Activated CD8-positive, alpha-beta memory T cell treated with anti-CD3 and anti-CD28 coated beads, Interleukin-2, amount 50 U/mL, for 48 hours (primary cell): ENCODE results near the gene FAM114A1.

Experiments
- DNase-seq: peaks from one replicate; pipeline ENCODE4 v3.0.0-alpha.2; 2020

Gene FAM114A1

GRCh38 chr4:38859501-38859900, 8.1 kb upstream of the FAM114A1 start:
- no peak for DNase-seq

DNA sequence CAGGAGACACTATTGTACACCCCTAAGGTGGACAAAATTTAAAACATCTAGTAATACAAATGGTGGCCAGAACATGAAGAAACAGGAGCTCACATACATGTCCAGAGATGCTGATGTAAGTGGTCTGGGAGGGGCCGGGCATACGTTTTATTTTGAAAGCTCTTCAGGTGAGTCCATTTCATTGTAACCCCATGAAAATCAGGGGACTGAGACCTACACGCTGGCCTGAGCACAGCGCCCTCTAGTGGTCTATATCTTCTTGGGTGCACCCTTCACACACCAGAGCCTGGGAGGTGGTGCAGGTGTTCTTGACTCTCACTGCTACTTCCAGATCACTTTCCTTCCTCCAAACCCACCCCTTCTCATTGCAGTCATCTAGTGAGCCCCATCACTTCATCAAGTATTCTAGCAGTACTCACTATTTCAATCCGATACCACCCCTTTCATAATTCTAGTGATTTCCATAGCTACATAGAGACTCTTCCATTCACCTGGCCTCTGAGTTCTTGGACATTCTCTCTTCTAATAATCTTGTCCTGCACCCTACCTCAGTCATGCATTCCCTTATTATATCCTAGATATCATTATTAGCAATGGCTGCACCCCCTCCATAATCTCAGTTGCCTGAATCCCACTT, 6.7 kb upstream of the FAM114A1 start:
- DNase-seq = peak; percentile 79

DNA sequence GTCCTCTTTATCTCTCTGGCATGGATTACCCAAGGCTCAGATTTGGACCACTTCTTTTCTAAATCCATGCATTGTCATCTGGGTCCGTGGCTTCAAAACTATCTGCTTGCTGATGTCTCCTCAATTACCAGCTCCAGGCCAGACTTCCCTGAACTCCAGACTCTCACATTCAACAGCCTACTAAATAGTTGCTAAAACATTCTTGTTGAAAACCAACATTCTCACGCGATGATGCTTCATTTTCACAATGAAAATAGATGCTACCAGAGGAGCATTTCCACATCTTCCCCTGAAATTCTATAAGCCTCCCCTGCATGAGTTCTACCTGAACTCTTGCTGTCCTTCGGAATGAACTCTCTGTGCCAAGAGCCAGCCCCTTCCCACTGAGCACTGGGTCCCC, 5.8 kb upstream of the FAM114A1 start:
- DNase-seq = no peak

GRCh38 chr4:38865445-38865844, 2.2 kb upstream of the FAM114A1 start:
- no peak for DNase-seq

DNA sequence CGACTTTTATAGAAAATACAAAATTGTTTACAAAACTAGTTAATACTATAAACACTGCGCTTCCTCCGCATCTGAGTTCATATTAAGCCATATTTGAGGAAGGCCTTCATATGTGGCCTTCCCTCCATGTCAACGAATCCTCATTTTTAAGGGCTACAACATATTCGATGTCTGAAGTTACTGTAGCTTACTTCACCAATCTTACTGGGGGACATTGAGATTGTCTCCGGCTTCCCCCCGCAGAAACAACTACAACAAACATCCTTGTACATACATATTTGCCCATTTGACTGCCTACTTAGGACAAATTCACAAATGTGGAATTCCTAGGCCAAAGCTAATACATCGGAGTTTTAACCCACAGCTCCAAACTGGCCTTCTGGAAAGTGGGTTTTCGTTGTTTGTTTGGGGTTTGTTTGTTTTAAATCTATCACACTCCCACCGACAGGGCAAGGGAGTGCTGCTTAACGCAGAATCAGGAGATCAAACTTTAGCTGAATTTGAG, 581 bp upstream of the FAM114A1 start:
- no peak for DNase-seq

DNA sequence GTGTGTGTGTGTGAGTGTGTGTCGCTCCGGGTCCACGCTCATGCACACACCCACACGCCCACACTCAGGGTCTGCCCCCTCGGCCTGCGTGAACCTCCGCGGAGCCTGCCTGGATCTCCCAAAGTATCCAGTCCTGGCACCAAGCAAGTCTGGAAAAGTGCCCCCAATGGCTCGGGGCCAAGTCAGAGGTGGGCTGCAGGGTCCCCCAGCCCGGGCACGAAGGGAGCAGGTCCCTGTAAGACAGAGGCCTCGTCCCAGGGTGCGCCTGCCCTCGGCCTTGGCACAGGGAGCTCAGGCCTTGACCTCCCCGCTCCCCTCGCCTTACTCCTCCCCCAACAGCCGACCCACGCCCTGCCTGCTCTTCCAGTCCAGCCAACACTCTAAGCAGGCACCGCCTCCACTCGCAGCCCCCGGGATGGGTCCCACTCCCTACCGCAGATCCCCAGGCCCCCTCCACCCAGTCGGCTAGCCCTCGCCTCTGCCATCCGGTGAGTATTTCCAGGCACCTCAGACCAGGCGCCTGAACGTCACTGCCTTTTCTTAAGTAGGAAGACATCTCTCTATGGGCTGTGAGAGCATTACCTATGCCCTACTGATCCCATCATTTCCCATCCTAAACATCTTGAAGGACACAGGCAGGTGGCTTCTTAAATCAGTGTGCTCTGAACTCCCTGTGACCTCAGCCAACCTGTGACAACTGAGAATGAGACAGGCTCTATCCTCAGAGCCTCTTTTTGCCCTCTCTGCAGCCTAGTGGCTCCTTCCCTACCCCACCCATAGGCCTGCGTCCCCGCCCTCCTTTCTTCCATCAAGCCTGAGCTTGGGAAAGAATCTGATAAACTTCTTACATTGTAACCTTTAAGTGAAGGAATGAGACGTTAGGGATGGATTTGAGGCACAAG, 704 bp downstream of the FAM114A1 start:
- no peak for DNase-seq

DNA sequence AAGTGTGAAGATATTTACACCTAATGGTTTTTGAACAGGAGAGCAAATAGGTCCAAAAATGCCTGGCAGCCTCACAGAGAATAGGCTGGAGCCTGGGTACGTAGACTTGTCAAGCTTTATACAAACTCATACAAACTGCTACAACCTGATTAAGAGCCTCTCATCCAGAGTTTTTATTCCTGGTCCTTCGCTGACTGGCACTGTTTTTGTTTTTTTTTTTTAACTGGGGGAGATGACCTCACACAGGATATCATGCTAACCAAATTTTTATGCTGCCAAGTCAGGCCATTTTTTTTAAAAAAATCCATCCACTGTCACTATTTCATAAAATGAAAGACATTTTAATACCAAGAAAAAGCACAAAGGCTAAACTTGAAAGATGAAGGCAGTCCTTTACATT, 1.9 kb downstream of the FAM114A1 start:
- DNase-seq = no peak

DNA sequence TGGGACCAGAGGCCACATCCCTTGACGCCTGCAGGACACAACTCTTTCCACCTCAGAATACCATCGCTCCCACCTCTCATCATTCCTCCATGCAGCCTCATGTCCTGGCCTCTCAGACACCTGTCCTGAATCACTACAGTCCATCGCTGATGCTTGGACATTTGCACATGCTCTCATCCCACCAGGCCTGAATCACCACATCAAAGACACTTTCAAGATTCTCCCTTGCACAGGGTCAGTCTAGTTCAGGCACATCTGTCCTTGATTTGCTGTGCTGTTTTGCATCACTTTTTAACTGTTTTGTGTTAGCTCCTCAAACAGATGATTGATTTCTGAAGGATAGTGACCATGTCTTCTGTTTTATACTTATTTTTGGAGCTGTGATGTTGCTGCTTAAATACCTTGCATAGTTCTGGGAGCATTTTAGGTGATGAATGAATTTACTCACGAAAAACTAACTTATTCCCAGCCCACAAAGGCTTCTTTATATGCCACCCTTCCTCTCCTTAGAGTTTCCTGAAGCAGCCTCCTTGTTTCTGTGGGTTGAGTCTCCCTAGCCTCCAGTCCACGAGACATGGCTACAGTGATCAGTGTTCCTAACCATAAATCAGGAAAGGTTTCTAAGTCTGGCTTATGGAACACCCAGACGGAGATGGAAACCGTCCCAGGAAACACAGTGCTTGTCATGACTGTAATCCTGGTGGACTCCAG, 2.6 kb downstream of the FAM114A1 start:
- DNase-seq = no peak

DNA sequence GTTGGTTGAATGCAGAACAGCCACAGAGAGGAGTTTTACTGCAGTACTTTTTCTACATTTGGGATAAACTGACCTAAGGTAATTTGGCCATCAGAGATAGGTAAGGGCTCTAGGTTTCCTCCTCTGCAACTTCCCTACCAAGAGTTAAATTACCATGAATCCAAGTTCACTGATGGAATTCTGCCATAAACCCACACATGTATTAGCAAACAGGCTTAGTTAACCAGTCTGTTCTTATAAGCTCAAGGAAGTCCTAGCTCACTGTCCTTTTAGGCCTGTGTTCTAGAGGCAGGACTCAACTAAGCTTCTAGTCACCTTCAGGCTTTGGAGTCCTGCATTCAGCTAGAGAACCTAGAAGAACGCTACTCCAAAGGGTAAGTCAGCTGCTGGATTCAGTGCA, 4.0 kb downstream of the FAM114A1 start:
- no peak for DNase-seq

DNA sequence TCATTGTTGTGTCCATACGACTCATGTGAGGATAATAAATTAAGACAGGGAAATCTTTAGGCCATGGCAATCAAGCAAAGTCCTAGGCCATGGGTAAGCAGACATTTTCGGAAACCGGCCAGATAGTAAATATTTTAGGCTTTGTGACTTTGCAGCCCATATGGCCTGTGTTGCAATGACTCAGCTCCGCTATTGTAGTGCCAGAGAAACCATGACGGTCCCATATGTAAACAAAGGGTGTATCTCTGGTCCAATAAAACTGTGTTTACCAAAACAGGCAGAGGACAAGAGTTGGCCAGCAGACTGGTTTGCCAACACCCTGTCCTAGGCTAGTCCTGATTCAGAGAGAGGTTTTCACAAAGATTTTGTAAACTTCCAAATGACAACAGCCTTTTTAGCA, 5.0 kb downstream of the FAM114A1 start:
- DNase-seq = no peak

GRCh38 chr4:38873290-38873944, 5.8 kb downstream of the FAM114A1 start:
- DNase-seq = no peak

DNA sequence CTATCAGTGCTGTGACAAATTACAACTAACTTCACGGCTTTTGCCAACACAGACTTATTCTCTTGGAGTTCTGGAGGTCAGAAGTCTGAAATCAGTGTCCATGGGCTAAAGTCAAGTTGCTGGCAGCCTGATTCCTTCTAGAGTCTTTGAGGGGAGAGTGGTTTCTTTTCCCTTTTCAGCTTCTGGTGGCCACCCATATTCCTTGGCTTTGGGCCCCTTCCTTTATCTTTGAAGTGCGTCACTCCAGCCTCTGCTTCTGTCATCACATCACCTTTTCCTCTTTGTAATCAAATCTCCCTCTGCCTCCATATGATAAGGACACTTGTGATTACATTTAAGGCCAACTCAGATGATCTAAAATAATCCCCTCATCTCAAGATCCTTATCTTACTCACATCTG, 9.0 kb downstream of the FAM114A1 start:
- no peak for DNase-seq

DNA sequence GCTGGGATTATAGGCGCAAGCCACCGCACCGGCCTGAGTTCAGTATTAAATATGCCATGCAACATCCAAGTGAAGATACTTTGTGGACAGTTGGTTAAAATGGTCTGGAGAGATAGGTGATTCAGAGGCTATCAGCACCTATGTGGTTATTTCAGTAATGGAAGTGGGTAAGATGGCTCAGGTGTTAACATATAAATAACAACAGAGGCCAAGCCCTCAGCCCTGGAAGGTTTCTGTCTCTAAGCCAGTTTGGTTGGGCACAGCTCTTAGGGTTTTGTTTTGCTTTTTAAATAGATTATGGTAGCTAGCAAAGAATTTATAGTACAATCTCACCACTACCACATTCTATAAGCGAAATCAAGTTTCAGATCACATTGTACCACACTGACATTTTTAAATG, 16.6 kb downstream of the FAM114A1 start:
- no peak for DNase-seq

DNA sequence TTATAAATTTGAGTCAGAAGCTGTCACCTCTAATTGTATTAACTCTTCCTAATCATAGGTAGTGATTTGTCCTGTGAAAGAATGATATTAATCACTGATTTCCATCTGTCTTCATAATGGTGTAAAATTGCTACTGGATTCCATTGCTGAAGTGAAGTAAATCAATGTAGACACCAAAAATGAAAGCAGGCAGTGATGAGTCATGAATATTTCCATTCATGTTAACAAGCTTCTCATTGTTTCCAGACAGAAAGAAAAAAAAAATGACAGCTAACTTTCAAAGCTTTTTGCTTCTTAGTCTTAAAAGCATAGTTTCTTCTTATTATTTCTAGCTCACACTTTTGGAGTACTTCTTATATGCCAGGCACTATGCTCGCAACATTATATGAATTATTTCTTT, 21.5 kb downstream of the FAM114A1 start:
- DNase-seq = no peak

GRCh38 chr4:38891051-38891983, 23.7 kb downstream of the FAM114A1 start:
- DNase-seq = no peak

DNA sequence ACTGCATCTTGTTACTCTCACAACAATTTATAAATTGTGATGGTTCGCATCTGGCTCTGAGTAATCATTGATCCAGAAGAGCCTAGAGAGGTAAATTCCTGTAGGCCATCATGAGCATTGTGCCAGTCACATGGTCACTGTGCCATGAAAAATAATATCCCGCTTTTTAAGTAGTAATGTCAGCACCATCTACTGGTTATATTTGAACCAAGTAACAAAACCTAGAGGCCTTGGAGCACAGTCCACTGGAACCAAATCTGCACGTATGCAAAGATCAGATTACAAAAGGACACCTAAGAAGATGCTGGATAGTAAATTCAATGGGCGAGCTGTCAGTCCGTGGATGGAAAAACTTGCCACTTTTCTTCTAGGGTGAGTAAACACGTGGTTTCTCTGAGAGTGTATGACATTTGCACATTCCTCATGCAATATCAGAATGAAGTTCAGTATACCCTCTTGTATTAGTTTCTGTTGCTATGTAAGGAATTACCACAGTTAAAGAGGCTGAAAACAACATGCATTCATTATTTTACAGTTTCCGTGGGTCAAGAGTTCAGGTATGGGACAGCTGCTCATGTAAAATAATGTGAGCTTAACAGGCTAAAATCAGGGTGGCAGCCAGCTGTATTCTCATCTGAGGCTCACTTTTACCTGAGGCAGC, 26.8 kb downstream of the FAM114A1 start:
- DNase-seq = no peak

DNA sequence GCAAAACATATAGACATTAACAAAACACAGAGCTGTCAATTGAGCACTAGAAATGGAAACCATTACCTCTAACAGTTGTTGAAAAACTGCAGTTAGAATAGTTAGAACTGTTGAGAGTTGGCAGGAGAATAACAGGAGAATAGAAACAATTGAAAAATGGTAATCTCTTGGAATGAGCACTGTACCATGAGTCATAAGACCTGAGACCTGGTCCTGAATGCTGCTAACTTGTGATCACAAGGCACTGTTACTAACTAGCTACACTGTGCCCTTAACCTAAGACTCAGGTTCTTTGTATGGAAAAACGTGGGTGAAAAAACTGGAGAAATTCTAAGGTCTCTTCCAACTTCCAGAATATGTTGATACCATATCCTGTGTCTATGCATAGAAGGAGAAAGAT, 29.3 kb downstream of the FAM114A1 start:
- DNase-seq = no peak

DNA sequence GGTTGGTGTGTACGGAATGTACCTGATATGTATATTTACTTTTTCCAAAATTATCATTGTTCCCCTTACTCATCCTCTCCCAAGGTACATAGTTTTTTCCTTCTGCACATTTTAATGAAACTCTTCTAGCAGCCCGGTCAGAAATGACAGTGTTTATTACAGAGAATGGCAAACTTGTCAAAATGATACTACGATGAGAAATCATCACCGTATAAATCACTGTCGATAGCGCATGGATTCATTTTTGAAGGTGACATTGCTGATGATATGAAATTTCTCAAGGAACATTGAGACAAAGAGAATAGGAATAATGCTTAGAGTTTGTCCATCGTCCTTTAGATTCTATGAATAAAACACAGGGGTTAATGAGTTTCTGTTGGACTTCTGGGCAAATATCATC, 30.6 kb downstream of the FAM114A1 start:
- no peak for DNase-seq

GRCh38 chr4:38902221-38902620, 34.6 kb downstream of the FAM114A1 start:
- DNase-seq = no peak

GRCh38 chr4:38902695-38903094, 35.1 kb downstream of the FAM114A1 start:
- no peak for DNase-seq

- DNase-seq = no peak
Observed at GRCh38 chr4:38904090-38904666, 36.6 kb downstream of the FAM114A1 start.
